RWPE2 (cell line): ENCODE measurements around the gene SCYGR3.
"Not testable (repeated sequence)": the region's sequence is repeated elsewhere in the genome, so short reads cannot be mapped to it uniquely, and the experiment has no call there.

Source experiments
- ATAC-seq: fragments of 200-7000 bp; cut with Tn5 transposase; 3 replicates; pipeline ENCODE4 v1.9.1; 2021; ENCODE audit warnings: low read depth
- DNase-seq: peaks from one replicate; pipeline ENCODE4 v3.0.0-alpha.2; 2020; ENCODE audit warnings: low spot score
- H3K27ac ChIP-seq: fragments of 450-650 bp; 2 replicates; pipeline ENCODE4 v1.5.1; 2017; ENCODE audit warnings: mild to moderate bottlenecking; ENCODE audit not compliant: poor library complexity, severe bottlenecking
- H3K27me3 ChIP-seq: fragments of 250-450 bp; sonication (Bioruptor Pico); 2 replicates; pipeline ENCODE4 v1.5.1; 2021; ENCODE audit warnings: mild to moderate bottlenecking, moderate library complexity; ENCODE audit not compliant: insufficient read depth, poor library complexity, severe bottlenecking
- H3K36me3 ChIP-seq: fragments of 250-450 bp; sonication (Bioruptor Pico); 2 replicates; pipeline ENCODE4 v1.5.1; 2020; ENCODE audit warnings: low read depth, mild to moderate bottlenecking, moderate library complexity
- H3K4me1 ChIP-seq: fragments of 250-450 bp; sonication (Bioruptor Pico); 2 replicates; pipeline ENCODE4 v1.5.1; 2021; ENCODE audit warnings: mild to moderate bottlenecking, moderate library complexity; ENCODE audit not compliant: insufficient read depth, poor library complexity, severe bottlenecking
- H3K4me3 ChIP-seq: fragments of 250-450 bp; sonication (Bioruptor Pico); 2 replicates; pipeline ENCODE4 v1.5.1; 2021; ENCODE audit warnings: mild to moderate bottlenecking, moderate library complexity; ENCODE audit not compliant: severe bottlenecking
- H3K9me3 ChIP-seq: fragments of 250-450 bp; sonication (Bioruptor Pico); 2 replicates; pipeline ENCODE4 v1.5.1; 2021; ENCODE audit warnings: mild to moderate bottlenecking, moderate library complexity; ENCODE audit not compliant: severe bottlenecking
- CTCF ChIP-seq: fragments of 450-650 bp; IDR thresholded peaks from one replicate; pipeline ENCODE4 v1.5.1; 2017; ENCODE audit warnings: mild to moderate bottlenecking, moderate library complexity; ENCODE audit not compliant: poor library complexity, severe bottlenecking

SCYGR3 gene

GRCh38 chr2:227608561-227609338 is 5.9 kb downstream of the SCYGR3 start:
- H3K27me3 ChIP-seq: no peaks in the 10 kb centered on the region
- H3K9me3 ChIP-seq: no peaks in the 10 kb centered on the region
- DNase-seq (no peak), ATAC-seq (no peak)
- no peaks in the 10 kb centered on the region for H3K36me3 ChIP-seq
- no peak for TF ChIP-seq CTCF
- no peak overlapping the region for H3K27ac ChIP-seq
- H3K4me3 ChIP-seq: no peak overlapping the region
- H3K4me1 ChIP-seq: no peaks in the 10 kb centered on the region

DNA sequence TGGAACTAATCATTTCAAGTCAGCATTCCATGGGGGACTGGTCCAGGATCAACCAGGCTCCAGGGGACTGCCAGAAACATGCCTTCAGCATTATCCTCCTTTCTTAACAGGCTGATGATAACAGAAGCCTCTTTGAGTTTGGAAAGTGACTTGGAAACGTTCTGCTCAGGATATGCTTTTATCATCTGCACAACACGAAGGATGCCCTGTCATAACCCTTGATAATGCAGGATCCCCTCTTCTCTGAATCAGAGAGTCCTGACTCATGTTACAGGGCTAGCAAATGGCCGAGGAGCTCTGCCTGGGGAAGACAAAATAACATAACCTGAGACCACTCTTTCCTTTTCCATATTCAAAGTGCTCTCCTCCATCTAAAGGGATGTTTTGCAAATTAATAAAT is 6.7 kb downstream of the SCYGR3 start:
- DNase-seq (no peak), ATAC-seq (no peak)
- Histone ChIP-seq H3K4me1 (no peaks in the 10 kb centered on the region), H3K27ac (no peak overlapping the region), H3K4me3 (no peak overlapping the region), H3K27me3 (no peaks in the 10 kb centered on the region), H3K36me3 (no peaks in the 10 kb centered on the region), H3K9me3 (no peaks in the 10 kb centered on the region)
- TF ChIP-seq CTCF: no peak

DNA sequence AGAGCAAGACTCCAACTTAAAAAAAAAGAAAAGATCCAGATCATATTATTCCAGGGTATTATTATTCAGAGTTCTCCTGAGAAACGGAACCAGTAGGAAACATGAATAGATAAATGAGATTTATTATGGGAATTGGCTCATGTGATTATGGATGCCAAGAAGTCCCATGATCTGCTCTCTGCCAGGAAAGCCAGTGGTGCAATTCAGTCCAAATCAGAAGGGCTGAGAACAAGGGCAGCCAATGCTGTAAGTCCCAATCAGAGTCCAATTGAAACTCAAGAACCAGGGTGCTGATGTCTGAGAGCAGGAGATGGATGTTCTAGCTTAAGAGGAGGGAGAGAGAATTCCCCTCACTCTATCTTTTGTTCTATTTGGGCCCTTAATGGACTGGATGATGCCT is 8.2 kb downstream of the SCYGR3 start:
- Histone ChIP-seq H3K27ac (no peak overlapping the region), H3K9me3 (no peaks in the 10 kb centered on the region), H3K36me3 (no peaks in the 10 kb centered on the region), H3K4me1 (no peaks in the 10 kb centered on the region), H3K4me3 (no peak overlapping the region), H3K27me3 (no peaks in the 10 kb centered on the region)
- TF ChIP-seq CTCF: no peak
- no peak for DNase-seq
- ATAC-seq: no peak

DNA sequence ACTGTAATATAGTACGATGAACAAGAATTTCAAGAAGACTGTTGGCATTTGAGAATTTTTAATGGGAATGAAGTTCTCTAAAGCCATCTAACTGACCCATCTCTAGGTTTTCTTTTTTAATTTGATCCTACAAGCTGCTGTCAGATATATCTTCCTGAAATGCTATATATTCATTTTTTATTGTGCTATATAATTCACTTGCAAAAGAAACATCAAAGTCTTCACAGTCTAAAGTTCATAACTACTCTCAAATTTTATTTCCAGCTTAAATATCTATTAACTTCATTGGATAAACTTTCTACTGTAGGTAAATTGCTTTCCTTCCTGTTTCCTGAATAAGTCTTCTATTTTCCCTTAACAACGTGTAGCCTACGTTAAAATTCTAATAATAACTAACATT is 12.3 kb downstream of the SCYGR3 start:
- no peak for DNase-seq
- no peak for ATAC-seq
- no peaks in the 10 kb centered on the region for H3K9me3 ChIP-seq
- H3K4me3 ChIP-seq: no peak overlapping the region
- H3K4me1 ChIP-seq: no peaks in the 10 kb centered on the region
- TF ChIP-seq CTCF: no peak
- H3K27me3 ChIP-seq: no peaks in the 10 kb centered on the region
- no peaks in the 10 kb centered on the region for H3K36me3 ChIP-seq
- H3K27ac ChIP-seq: no peak overlapping the region

DNA sequence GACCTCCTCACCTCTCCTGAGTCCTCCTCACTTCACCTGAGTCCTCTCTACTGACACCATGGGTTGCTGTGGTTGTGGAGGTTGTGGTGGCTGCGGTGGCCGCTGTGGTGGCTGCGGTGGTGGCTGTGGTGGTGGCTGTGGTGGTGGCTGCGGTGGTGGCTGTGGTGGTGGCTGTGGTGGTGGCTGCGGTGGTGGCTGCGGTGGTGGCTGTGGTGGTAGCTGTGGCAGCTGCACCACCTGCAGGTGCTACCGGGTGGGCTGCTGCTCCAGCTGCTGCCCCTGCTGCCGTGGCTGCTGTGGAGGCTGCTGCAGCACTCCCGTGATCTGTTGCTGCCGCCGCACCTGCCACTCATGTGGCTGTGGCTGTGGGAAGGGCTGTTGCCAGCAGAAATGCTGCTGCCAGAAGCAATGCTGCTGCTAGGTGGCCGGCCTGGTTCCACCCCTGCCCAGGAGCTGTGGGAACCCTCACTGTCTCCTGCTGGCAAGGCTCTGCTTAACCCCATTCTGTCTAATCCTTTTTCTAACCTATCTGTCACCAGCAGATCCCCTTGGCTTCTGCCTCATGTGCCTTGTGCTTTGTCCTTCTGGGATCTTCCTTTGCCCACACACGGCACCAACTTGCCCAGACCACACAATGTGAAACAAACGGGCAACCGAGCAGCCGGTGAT is 15.7 kb downstream of the SCYGR3 start, which contains the start of gene SCYGR2:
TSS of gene SCYGR2 (plus strand) at position 59 of the 669 bp plus-strand sequence. CDS start at position 59, 0 bp downstream.
- H3K4me3 ChIP-seq, H3K4me1 ChIP-seq, ATAC-seq, H3K27me3 ChIP-seq, H3K9me3 ChIP-seq, H3K36me3 ChIP-seq, H3K27ac ChIP-seq, DNase-seq: not testable (repeated sequence)
